ENCODE results near the gene MCF2L. TPM values are rescaled to one million over a fixed set of nuclear protein-coding genes. Genes with fewer than 3 reads are reported as not detected.

MCF2L gene
- total RNA-seq, 1 donor from 2014 or later, result 40.4 TPM

- Mint-ChIP-seq H3K4me1 (peaks cover 26% of the 10 kb centered on the region), H3K36me3 (peaks cover 23% of the 10 kb centered on the region), H3K9me3 (peaks cover 4% of the 10 kb centered on the region), H3K27me3 (ENCODE audit: insufficient read depth, low read depth) (peaks cover 8% of the 10 kb centered on the region), H3K27ac (no peak overlapping the region), H3K4me3 (no peak overlapping the region)
- Histone ChIP-seq H3F3A (ENCODE audit: low read depth) (no peaks in the 10 kb centered on the region), H4K20me1 (ENCODE audit: low read depth) (no peaks in the 10 kb centered on the region), H3K27me3 (no peaks in the 10 kb centered on the region), H2AFZ (replicated peaks) (no peak overlapping the region), H3K4me2 (no peak overlapping the region), H3K9me3 (ENCODE audit: low read depth) (no peaks in the 10 kb centered on the region), H3K9ac (no peak overlapping the region), H3K27ac (no peak overlapping the region), H3K36me3 (no peaks in the 10 kb centered on the region), H3K79me2 (ENCODE audit: low read depth) (no peaks in the 10 kb centered on the region), H3K4me3 (no peak overlapping the region), H3K4me1 (peaks cover 4% of the 10 kb centered on the region)
- TF ChIP-seq, protein P1, sequence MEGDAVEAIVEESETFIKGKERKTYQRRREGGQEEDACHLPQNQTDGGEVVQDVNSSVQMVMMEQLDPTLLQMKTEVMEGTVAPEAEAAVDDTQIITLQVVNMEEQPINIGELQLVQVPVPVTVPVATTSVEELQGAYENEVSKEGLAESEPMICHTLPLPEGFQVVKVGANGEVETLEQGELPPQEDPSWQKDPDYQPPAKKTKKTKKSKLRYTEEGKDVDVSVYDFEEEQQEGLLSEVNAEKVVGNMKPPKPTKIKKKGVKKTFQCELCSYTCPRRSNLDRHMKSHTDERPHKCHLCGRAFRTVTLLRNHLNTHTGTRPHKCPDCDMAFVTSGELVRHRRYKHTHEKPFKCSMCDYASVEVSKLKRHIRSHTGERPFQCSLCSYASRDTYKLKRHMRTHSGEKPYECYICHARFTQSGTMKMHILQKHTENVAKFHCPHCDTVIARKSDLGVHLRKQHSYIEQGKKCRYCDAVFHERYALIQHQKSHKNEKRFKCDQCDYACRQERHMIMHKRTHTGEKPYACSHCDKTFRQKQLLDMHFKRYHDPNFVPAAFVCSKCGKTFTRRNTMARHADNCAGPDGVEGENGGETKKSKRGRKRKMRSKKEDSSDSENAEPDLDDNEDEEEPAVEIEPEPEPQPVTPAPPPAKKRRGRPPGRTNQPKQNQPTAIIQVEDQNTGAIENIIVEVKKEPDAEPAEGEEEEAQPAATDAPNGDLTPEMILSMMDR (IDR thresholded peaks at IDR 0.05), result no peak
- no peak for TF ChIP-seq EZH2phosphoT487 (IDR thresholded peaks at IDR 0.05)
- TF ChIP-seq EZH2 (IDR thresholded peaks at IDR 0.05), result no peak
- no peak for DNase-seq (ENCODE audit: low spot score)
These were observed 76.5 kb downstream of the MCF2L start for GRCh38 chr13:113045251-113046127.

DNA sequence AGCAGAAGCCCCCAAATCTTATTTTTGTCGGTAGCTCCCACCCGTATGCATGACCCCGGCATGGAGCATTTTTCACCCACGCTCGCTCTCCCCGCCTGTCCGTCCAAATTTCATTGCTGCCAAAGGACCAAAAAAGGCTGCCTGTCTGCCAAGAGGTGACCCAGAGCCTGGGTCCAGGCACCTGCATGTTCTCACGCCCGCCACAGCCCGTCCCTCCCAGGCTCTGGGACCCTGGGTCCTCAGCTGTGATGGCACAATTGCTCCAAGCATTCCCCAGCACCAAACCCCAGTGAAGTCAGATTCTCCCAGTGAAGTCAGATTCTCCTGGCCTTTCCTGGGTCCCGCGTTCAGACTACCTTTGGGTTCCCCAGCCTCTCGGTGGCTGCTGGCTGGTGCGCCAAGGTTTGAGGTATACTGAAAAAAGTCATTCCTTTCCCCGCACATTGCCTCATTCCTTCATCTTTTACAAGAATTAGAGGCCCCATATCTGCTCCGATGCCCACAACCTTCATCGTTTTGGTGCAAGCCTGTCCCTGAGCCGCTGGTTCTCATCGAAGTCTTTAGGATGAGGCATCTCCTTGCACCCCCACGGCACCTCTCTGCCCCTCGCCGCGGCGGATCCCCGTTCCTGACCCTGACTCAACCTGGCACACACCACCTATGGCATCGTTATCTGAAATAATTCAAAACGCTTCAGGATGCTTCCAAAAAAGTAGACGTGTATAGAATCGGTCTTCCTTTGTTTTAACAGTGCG, 77.3 kb downstream of the MCF2L start:
- Mint-ChIP-seq H3K27me3 (ENCODE audit: insufficient read depth, low read depth) (peaks cover 8% of the 10 kb centered on the region), H3K4me3 (peak overlapping the region; percentile 58), H3K4me1 (peaks cover 27% of the 10 kb centered on the region), H3K9me3 (peaks cover 4% of the 10 kb centered on the region), H3K27ac (peak overlapping the region; percentile 63), H3K36me3 (peaks cover 23% of the 10 kb centered on the region)
- H2AFZ ChIP-seq (replicated peaks), result no peak overlapping the region
- H3K27ac ChIP-seq, result no peak overlapping the region
- peaks cover 2% of the 10 kb centered on the region for H4K20me1 ChIP-seq (ENCODE audit: low read depth)
- H3F3A ChIP-seq (ENCODE audit: low read depth), result no peaks in the 10 kb centered on the region
- no peaks in the 10 kb centered on the region for H3K79me2 ChIP-seq (ENCODE audit: low read depth)
- H3K4me1 ChIP-seq, result peaks cover 4% of the 10 kb centered on the region
- H3K9me3 ChIP-seq (ENCODE audit: low read depth), result no peaks in the 10 kb centered on the region
- H3K4me2 ChIP-seq, result no peak overlapping the region
- no peak overlapping the region for H3K4me3 ChIP-seq
- H3K9ac ChIP-seq, result no peak overlapping the region
- TF ChIP-seq EZH2 (IDR thresholded peaks at IDR 0.05) (no peak), EZH2phosphoT487 (IDR thresholded peaks at IDR 0.05) (no peak)
- TF ChIP-seq, protein P1 (IDR thresholded peaks at IDR 0.05), result no peak
- no peak for DNase-seq (ENCODE audit: low spot score)
- no peaks in the 10 kb centered on the region for H3K36me3 ChIP-seq
- H3K27me3 ChIP-seq, result no peaks in the 10 kb centered on the region

- H3K4me3 ChIP-seq, result no peak overlapping the region
- Mint-ChIP-seq H3K4me1 (peaks cover 30% of the 10 kb centered on the region), H3K9me3 (peaks cover 4% of the 10 kb centered on the region), H3K27me3 (ENCODE audit: insufficient read depth, low read depth) (peaks cover 8% of the 10 kb centered on the region), H3K27ac (no peak overlapping the region), H3K36me3 (peaks cover 23% of the 10 kb centered on the region), H3K4me3 (no peak overlapping the region)
- peaks cover 4% of the 10 kb centered on the region for H3K4me1 ChIP-seq
- H3K9me3 ChIP-seq (ENCODE audit: low read depth), result no peaks in the 10 kb centered on the region
- H4K20me1 ChIP-seq (ENCODE audit: low read depth), result peaks cover 2% of the 10 kb centered on the region
- DNase-seq (ENCODE audit: low spot score), result no peak
- no peaks in the 10 kb centered on the region for H3K36me3 ChIP-seq
- H3K27ac ChIP-seq, result no peak overlapping the region
- no peaks in the 10 kb centered on the region for H3F3A ChIP-seq (ENCODE audit: low read depth)
- H3K4me2 ChIP-seq, result no peak overlapping the region
- TF ChIP-seq, protein P1 (IDR thresholded peaks at IDR 0.05), result no peak
- TF ChIP-seq EZH2phosphoT487 (IDR thresholded peaks at IDR 0.05) (no peak), EZH2 (IDR thresholded peaks at IDR 0.05) (no peak)
- no peaks in the 10 kb centered on the region for H3K27me3 ChIP-seq
- no peak overlapping the region for H2AFZ ChIP-seq (replicated peaks)
- H3K79me2 ChIP-seq (ENCODE audit: low read depth), result no peaks in the 10 kb centered on the region
- no peak overlapping the region for H3K9ac ChIP-seq
These were observed 77.8 kb downstream of the MCF2L start for GRCh38 chr13:113046883-113047244.
